ENCODE results near the gene HRAS.

- TF ChIP-seq CTCF (IDR thresholded peaks at IDR 0.05) (no peak), RFX5 (IDR thresholded peaks at IDR 0.05) (no peak), POLR2A (IDR thresholded peaks at IDR 0.05; ENCODE audit: low read length) (peak; percentile 69), EP300 (IDR thresholded peaks at IDR 0.05) (no peak), USF2 (IDR thresholded peaks at IDR 0.05) (no peak), MAZ (IDR thresholded peaks at IDR 0.05; ENCODE audit: borderline replicate concordance, low read depth, low read length) (no peak), CEBPB (IDR thresholded peaks at IDR 0.05) (no peak), MAFK (IDR thresholded peaks at IDR 0.05; ENCODE audit: partially characterized antibody) (no peak), RAD21 (conservative IDR thresholded peaks at IDR 0.05 in 1 of 2, IDR thresholded peaks at IDR 0.05 in 1 of 2) (no peak), HDAC2 (IDR thresholded peaks at IDR 0.05) (no peak), EHMT2 (IDR thresholded peaks at IDR 0.05; ENCODE audit: low read depth) (no peak), MAX (IDR thresholded peaks at IDR 0.05) (peak; percentile 52; the same call in 1 of the 2 replicates), KDM5A (IDR thresholded peaks at IDR 0.05) (no peak), PBX3 (IDR thresholded peaks at IDR 0.05) (no peak)
Observed at GRCh38 chr11:560305-561147, 25.1 kb upstream of the HRAS start, which contains the start of the genes LMNTD2 and RASSF7.

Measured in A549 (cell line).